HG03135 (cell line): Measurements from ENCODE around the gene VWA5B1.
"Not testable (repeated sequence)": the region's sequence is repeated elsewhere in the genome, so short reads cannot be mapped to it uniquely, and the experiment has no call there.

Experiments
- ATAC-seq: cut with Tn5 transposase; IDR thresholded peaks from one replicate; pipeline ENCODE4 v1.9.1; 2021; ENCODE audit warnings: mild to moderate bottlenecking, moderate library complexity; ENCODE audit not compliant: unreplicated experiment

Gene VWA5B1

DNA sequence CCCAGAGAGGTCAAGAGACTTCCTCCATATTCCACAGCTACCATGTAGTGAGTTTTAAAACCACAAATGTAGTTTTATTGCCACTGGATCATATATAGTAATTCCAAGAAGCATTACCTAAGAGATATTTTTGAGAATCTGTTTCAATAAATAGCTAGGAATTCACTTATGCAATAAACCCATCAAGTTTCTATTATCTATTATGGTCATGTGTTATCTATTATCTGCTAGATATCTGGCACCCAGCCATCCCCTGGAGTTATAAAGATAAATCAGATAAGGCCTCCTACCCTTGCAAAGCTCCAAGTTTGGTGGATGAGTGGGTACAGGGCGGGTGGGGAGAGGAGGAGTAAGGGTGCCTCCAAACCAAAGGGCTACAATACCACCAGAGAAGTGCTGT is 10.3 kb upstream of the VWA5B1 start:
- ATAC-seq: no peak

DNA sequence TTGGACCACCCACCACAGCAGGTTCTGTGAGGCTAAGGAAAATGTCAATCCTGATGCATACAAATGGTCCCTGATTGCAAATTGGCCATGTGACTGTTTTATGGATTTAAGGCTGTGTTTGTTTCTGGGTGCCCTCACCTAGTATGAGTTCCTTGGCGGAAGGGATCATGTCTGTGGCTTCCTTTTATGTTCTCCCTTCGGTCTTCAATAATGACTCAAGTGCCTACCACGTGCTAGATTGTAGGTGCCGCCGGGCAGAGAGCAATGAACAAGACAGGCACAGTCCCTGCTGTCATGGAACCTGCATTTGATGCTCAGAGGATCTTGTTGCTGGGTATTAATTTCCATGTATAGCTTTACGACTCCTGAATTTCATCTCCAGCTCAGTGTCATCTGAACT is 9.8 kb upstream of the VWA5B1 start:
- ATAC-seq: no peak

DNA sequence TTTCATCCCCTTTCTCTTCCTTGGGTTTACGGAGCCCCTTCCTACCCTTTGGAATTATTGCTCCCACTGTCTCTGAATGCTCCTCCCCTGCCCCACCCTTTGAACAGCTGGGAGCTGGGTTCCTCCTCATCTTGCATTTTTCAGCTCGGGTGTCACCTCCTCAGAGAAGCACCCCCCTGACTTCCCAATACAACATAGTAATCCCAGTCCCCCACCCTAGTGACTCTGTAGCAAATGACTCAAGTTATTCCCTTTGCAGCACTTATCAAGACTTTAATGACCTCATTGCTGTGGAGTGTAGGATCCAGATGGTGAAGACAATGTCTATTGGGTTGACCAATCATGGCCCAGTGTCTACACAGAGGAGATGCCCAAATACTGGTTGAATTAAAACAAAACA is 8.9 kb upstream of the VWA5B1 start:
- ATAC-seq: no peak

DNA sequence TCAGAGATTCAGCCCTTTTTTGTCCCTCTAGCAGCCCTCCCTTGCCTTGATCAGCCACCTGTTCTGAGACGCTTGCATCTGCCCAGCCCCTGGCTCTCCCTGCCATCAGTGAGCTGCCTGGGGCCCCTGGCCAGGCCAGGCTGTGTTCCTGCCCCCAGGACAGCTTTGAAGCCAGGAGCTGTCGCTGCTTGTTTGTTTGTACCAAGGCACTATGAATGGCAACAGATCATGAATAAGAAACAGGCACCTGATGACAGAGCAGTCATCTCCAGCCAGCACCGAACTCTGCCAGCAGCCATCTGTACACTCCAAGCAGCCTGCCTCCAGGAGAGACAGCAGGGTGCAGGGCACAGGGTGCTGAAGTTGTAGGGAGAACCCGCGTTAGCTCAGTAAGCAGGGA is 8.1 kb upstream of the VWA5B1 start:
- ATAC-seq: no peak

DNA sequence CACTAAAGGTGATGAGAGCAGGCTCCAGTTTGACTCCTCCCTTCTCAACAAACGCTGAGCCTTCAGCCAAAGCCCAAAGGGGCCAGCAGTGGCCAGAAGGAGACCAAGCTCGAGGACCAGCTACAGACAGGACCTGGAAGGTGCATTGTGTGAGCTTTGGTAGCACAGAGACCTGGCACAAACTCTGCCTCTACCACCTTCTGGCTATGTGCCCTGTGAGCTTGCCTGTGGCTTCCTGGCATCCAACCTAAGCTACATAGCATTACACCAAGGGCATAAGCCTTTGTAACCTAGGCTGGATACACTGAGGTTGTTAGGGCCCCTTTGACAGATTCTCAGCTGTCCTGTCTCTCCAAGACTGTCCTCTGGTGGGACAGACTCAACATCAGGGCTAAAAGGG is 6.6 kb upstream of the VWA5B1 start:
- ATAC-seq: no peak

DNA sequence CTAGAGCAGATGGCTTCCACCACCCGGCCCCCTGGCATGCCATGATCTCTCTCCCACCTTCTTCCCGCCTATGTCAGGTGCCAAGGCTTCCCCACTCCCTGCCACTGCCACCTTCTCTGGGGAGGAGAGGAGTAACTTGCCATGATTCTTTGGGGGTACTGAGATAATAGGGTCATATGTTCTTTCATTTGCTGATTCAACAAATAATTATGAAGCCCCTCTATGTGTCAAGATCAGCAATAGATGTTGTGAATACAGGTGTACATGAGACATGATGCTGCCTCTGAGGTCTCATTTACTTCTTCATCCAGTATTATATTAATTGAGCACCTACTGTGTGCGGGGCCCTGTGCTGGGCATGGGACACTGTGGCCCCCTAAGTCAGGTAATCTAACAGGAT is 6.0 kb upstream of the VWA5B1 start:
- ATAC-seq: no peak

DNA sequence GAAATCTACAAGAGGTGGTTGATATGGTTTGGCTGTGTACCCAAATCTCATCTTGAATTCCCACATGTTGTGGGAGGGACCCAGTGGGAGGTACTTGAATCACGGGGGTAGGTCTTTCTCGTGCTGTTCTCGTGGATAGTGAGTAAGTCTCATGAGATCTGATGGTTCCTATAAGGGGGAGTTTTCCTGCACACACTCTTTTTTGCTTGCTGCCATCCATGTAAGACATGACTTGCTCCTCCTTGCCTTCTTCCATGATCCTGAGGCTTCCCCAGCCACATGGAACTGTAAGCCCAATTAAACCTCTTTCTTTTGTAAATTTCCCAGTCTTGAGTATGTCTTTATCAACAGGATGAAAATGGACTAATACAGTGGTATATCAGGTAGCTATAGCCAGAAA is 5.2 kb upstream of the VWA5B1 start:
- no peak for ATAC-seq

DNA sequence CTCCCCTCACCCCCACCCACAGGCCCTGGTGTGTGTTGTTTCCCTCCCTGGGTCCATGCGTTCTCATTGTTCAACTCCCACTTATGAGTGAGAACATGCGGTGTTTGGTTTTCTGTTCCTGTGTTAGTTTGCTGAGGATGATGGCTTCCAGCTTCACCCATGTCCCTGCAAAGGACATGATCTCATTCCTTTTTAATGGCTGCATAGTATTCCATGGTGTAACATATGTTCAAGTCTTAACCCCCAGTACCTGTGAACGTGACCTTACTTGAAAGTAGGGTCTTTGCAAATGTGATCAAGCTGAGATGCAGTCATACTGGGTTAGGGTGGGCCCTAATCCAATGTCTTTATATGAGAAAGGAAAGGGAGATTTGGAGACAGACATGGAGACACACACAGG is 3.0 kb upstream of the VWA5B1 start:
- not testable (repeated sequence) for ATAC-seq

DNA sequence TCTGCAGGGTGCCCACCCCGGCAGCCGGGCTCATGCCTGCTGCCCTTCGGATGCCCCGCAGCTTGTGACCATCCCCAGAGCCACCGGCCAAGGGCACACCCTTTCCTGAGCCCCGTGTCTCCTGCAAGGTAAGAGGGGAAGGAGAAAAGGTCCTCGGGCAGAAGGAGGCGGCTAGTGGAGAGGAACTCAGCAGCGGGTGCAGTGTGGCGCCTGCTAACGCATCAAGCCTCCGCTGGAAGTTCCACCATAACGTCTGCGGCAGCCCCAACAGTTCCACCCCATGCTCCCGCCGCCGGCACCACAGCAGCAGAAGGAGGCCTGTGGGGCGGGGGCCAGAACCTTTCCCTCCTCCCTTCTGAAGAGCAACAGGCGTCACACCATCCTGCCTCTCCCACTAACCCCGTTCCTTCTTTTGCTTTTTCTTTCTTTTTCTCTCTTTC is 990 bp downstream of the VWA5B1 start:
- ATAC-seq: no peak

DNA sequence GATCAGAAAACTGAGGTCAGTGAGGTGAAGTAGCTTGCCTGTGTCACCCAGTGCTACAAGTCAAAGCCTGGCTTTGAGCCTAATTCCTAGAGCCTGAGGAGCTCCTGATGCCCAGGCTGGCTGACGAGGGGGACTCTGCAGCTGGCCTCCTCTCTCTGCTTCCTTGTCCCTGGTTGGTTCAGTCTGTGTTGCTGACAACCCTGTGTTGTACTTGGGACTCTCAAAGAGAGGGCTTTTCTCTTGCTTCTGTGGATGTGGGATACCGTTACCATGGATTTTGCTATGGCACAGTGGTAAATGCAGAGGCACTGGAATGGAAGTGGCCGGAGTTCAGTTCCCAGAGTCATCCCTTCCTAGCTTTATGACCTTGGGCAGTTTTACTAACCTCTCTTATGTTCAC is 8.0 kb downstream of the VWA5B1 start:
- no peak for ATAC-seq

DNA sequence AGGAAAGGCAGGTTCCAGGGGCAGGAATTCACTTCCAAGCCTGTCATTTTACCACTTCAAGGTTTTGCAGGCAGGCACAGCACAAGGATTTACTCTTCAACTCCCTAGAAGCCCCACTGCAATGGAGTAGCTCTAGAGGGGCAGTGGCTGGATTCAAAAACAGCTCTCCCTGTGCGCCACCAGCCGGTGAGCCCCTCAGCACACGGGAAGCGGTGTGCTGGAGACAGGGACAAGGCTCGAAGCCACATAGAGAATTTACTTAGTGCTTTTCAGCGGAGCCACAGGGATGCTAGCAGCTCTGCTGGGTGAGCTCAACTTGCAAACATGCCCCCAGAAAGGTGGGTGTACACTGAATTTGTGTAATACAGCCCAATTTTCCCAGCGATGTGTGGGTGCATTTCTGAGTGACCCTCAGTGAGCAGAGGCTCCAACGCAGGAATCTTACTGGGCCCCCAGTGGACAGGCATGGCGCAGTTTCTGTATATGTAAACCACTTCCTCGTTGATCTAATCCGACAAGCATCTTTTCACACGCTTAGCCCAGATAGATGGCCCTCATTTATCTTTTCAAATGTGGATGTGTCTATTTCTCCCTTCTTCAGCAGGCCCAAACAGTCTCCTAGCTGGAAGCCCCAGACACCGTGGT is 10.9 kb downstream of the VWA5B1 start:
- ATAC-seq: no peak

DNA sequence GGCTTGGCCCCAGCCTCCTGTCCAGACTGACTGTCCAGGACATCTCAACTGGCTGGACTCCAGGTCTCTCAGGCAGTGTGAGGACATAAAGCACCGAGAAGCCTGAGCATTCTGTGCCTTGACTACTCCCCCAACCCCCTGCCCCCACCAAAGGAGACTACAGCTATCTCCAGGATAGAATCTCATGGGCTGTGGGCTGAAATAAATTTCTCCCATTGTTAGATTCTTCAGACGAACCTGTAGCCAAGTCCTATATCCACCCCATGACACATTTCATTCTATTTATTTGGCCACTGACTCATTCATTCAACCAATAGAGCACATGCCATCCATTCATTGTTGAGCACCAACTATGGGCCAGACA is 11.4 kb downstream of the VWA5B1 start:
- no peak for ATAC-seq

DNA sequence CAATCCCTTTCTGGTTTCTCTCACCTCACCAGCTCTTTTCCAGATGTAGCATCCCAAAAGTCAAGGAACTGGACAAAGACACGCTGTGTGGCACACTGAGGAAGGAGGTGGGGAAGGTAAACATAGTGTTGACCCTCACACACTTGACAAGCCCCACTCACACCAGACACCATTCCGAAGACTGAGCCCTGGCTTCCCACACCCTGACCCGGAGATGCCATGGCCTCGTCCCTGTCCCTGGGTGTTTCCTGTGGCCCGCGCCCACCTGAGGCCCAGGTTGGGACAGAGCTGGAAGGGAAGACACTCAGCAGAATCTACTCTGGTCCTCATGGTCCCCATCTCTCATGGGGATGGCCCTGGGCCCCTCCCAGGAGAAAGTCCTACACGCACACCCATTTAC is 16.4 kb downstream of the VWA5B1 start:
- no peak for ATAC-seq

DNA sequence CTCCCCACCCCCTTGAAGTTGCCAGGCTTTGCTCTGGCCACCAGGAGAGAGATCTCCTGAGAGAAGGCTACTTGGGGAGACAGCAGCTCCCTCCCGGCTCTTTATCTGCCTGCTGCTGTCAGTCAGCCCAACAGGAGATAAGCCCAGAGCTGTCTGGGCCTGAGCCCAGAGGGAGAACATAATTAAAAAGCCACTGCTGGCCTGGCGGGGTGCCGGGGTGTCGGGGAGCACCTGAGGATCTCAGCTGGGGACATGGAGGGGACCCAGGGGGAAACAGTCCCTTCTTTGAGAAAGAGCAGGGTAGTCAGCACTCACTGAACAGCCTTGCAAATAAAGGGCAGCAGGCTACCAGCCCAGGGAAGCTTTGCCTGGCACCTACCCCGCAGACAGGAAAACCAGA is 17.9 kb downstream of the VWA5B1 start:
- ATAC-seq: no peak

DNA sequence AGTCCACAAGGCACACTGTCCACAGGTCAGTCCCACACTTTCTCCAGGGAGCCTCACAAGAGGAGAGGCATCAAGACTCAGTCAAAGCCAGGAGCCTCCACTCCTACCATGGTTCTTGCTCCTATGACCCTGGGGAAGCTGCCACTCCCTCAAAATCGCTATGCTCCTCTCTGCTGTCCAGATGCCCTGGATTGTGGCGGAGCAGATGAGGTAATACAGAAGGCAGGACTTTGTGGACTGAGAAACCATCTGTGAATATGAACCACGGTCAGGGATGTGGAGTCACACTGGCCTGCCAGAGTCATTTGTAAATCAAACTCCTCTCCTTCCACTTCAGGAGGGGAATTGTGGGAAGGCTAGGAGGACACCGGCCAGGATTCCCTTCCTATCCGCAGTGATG is 20.6 kb downstream of the VWA5B1 start:
- ATAC-seq: no peak

DNA sequence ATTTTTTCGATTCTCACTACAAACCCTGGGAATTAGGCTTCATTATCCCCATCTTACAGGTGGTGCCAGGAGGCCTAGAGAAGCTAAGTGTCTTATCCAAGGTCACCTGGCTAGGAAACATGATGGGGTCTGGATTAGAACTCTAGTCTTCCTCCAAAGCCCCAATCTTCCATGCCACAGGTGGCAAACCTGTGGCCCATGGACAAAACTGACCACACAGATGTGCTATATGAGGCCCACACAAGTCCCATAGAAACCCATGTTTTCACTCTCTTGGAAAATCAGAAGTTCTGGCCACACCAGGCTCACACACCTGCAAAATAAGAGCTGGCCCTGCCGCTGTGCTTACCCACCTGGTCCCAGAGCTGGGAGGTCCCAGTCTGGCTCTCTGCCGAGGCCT is 21.6 kb downstream of the VWA5B1 start:
- no peak for ATAC-seq

DNA sequence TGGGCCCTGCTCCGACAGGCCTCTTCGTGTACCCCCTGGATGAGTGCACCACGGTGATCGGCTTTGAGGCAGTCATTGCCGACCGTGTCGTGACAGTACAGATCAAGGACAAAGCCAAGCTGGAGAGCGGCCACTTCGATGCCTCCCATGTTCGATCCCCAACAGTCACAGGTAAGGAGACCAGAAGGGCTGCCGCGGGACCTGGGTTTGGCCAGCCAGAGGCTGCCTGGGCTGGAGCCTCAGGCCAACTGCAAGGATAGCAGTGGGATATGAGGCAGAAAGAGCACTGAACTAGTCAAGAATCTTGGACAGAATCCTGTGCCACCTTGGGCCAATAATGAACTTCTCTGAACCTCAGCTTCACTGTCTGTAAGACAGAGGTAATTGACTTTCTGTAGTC is 22.1 kb downstream of the VWA5B1 start:
- no peak for ATAC-seq

DNA sequence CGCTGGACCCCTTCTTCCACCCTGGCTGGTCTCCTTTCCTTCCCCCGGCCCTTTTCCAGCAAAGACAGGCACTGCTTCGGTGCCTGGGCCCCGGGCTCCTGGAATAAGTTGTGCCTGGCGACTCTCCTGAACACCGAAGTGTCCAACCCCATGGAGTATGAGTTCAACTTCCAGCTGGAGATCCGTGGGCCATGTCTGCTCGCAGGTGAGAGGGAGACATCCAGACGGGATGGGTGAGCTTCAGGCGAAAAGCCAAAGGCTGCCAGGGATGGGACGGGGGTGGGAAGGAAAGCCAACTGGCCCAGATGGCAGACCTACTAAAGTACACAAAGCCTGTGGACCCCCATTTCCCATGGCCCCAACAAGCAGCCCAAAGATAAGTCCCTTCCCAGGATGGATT is 26.8 kb downstream of the VWA5B1 start:
- ATAC-seq: no peak

DNA sequence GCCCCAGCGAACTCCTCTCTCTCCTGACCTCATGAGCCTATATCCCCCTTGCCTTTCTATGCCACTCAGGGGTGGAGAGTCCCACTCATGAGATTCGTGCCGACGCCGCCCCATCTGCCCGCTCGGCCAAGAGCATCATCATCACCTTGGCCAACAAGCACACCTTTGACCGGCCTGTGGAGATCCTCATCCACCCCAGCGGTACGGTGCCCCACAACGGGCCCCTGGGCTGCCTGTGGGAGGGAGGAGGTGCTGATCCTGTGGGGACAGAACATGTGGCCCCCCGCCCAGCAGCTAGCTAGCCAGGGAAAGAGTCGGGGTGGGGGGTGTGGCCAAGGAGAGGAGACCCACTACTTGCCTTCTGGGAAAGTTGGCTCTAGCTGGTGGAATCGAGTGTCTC is 27.8 kb downstream of the VWA5B1 start:
- ATAC-seq: no peak

DNA sequence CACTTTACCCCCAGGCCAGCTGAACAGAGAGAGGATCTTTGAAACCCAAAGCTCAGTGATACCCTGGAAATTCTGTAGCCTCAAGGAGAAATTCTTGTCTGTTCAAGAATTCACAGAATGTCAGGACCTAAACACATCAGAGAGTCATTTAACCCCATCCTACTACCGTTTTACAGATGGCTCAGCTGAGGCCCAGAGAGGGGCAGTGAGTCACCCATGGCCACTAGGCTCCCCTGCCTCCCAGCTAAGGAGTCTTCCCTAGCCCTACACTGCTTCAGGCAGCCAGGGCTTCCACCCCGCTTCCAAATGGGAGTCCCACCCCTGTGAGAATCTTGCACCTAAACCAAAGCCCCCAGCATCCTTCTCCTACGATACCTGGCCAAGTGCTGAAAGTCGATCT is 28.3 kb downstream of the VWA5B1 start:
- no peak for ATAC-seq

DNA sequence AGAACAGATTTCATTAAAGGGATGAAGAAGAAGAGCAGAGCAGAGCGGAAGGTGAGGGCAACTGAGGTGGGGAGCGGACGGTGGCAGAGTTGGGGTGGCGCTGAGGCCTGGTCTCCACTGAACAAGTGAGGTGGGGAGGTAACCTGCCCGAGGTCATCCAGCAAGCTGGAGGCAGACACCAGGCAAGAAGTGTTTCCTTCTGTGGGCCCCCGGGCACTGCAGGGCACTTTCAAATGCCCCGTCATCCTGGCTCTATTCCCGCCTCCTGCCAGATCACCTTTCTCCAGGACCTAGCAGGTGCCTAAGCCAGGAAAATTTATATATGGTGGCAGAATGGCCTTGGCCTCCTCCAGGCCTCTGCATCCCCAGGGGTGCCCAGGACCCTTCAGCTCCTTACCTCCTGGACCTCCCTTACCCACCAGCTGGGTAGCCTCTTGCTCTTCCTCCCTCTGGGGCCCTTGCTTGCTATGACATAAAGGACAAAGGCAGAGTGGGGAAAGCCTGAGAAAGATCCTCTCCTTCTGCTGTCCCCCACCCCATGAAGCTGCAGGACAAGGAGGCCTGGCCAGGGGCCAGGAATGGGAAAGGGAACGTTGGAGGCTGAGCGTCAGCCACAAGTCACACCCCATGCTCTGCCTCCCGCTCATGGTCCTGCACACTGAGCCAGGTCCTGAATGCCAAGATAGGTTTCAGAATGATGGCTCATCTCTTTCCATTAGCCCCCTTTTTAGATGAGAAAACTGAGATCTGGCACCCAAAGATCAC is 29.0 kb downstream of the VWA5B1 start:
- no peak for ATAC-seq

DNA sequence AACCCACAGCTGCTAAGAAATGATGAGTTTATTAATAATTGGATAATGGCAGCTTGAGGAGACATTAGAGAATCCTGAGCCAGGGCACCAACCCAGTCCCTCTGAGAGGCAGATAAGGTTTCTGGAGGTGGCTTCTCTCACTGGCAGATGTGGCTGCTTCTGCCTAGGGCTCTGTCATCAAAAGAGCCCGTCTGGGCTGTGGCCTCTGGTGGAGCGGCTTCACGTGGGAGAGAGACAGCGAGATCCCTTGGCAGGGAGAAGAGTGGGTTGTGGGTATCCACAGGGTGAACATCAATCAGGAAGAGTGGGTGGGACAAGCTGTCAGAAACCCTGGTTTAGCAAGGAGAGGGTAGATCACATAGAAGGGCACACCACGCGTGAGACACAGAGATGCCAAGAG is 30.0 kb downstream of the VWA5B1 start:
- ATAC-seq: no peak

DNA sequence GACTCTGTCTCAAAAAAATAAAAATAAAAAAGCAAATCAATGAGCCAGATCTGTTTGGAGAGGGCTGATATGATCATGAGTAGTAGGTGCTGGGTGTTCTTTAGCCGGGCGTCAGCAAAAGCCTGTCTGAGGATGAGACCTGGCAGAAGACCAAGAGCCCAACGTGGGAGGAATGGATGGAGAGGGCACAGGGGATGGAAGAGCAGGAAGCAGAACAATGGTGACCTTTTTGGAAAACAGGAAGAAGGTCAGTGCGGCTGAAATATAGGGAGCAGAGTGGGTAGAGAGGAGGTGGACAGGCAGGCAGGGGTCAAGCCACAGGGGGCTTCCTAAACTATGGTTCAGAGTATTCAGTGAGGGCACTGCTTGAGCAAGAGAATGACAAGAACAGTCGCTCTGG is 30.9 kb downstream of the VWA5B1 start:
- ATAC-seq: no peak
